HUES6 (cell line): ENCODE data around the gene SESN1.

Source experiments
- H3K27ac ChIP-seq: 2 replicates; pipeline ENCODE4 v1.7.0; 2013; ENCODE audit warnings: low read depth, mild to moderate bottlenecking, low read length, inconsistent platforms
- H3K27me3 ChIP-seq: 2 replicates; pipeline ENCODE4 v1.6.1; 2013; ENCODE audit warnings: low read length; ENCODE audit not compliant: control insufficient read depth, insufficient read depth
- H3K36me3 ChIP-seq: 2 replicates; pipeline ENCODE4 v1.6.1; 2013; ENCODE audit warnings: low read length; ENCODE audit not compliant: control insufficient read depth, insufficient read depth
- H3K4me1 ChIP-seq: 2 replicates; pipeline ENCODE4 v1.6.1; 2013; ENCODE audit warnings: low read length; ENCODE audit not compliant: control insufficient read depth, insufficient read depth
- H3K4me3 ChIP-seq: 2 replicates; pipeline ENCODE4 v1.5.1; 2013; ENCODE audit warnings: low read depth, low read length
- H3K9ac ChIP-seq: one replicate; pipeline ENCODE4 v1.6.1; 2013; ENCODE audit warnings: mild to moderate bottlenecking, low read length
- H3K9me3 ChIP-seq: 2 replicates; pipeline ENCODE4 v1.6.1; 2013; ENCODE audit warnings: low read depth, low read length; ENCODE audit not compliant: control insufficient read depth, insufficient read depth

The SESN1 gene

DNA sequence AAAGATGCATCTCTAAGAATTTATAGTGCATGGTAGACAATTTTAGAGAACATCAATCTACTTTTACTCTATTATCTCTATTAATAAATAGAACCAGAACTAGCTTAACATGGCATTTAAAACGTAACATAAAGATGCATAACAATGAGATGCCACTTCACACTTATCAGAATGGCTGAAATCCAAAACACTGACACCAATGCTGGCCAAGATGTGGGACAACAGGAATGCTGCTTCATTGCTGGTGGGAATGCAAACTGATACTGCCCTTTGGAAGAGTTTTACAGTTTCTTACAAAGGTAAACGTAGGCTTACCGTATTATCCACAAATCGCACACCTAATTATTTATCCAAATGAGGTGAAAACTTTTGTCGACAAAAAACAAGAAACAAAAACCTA lies 95.2 kb downstream of the SESN1 start:
- Histone ChIP-seq H3K27me3 (no peaks in the 10 kb centered on the region), H3K27ac (no peak overlapping the region), H3K9ac (no peak overlapping the region), H3K4me1 (no peaks in the 10 kb centered on the region), H3K9me3 (no peaks in the 10 kb centered on the region), H3K4me3 (no peak overlapping the region), H3K36me3 (peaks cover 51% of the 10 kb centered on the region)

DNA sequence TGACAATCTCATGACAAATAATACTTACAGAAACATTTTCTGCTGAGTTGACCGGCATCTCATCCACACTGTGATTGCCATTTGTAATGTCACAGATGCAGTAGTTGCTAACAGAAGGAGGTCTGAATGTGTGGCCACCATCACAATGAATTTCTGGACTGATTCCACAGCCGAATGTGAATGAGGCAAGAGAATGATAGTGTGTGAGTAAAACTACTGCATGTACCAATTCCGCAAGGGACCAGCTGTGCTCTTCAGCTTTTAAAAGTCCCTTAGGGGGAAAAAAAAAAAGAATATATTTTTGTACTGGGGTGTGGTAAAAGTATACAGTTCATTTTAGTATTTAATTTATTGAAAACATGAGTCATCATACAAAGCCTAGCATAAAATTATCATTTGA lies 96.2 kb downstream of the SESN1 start:
- Histone ChIP-seq H3K9ac (no peak overlapping the region), H3K27me3 (no peaks in the 10 kb centered on the region), H3K27ac (no peak overlapping the region), H3K9me3 (no peaks in the 10 kb centered on the region), H3K4me3 (no peak overlapping the region), H3K36me3 (peaks cover 59% of the 10 kb centered on the region), H3K4me1 (no peaks in the 10 kb centered on the region)

DNA sequence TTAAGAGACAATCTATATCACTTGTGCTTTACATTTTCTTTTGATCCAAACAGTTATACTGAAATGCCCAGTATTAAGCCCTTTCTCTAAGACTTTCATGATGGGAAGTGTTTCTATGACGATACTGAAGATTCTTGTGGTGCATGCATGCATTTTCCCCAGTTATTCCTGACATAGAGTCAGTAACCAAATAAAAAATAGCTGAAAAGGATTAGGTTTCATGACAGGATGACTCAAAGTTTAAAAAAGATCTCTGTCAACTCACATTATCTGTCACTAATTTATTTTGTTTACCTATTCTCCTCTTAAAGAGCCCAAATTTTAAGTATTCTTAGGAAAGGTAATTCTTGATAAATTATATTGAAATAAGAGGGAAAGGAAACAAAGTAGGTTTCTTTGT lies 98.4 kb downstream of the SESN1 start:
- Histone ChIP-seq H3K27ac (no peak overlapping the region), H3K4me1 (no peaks in the 10 kb centered on the region), H3K27me3 (no peaks in the 10 kb centered on the region), H3K9ac (no peak overlapping the region), H3K9me3 (no peaks in the 10 kb centered on the region), H3K4me3 (no peak overlapping the region), H3K36me3 (peaks cover 76% of the 10 kb centered on the region)

DNA sequence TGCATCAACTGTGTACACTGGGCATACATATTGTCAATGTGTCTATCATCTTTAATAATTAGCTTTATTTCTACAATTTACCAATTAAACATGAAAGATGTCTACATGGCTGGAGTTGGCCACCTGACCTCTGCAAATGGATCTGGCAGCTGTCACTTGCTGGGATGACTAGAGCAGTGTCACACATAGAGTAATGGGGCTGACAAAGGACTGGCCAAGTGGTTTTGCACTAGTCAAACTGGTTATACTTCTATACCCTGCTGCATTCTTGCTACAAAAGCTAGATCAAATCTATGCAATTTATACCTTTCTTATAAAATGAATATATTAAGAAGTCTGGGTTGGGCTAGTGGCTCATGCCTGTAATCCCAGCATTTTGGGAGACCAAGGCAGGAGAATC lies 99.3 kb downstream of the SESN1 start:
- Histone ChIP-seq H3K27ac (no peak overlapping the region), H3K9ac (no peak overlapping the region), H3K36me3 (peaks cover 77% of the 10 kb centered on the region), H3K9me3 (no peaks in the 10 kb centered on the region), H3K4me1 (no peaks in the 10 kb centered on the region), H3K4me3 (no peak overlapping the region), H3K27me3 (no peaks in the 10 kb centered on the region)

DNA sequence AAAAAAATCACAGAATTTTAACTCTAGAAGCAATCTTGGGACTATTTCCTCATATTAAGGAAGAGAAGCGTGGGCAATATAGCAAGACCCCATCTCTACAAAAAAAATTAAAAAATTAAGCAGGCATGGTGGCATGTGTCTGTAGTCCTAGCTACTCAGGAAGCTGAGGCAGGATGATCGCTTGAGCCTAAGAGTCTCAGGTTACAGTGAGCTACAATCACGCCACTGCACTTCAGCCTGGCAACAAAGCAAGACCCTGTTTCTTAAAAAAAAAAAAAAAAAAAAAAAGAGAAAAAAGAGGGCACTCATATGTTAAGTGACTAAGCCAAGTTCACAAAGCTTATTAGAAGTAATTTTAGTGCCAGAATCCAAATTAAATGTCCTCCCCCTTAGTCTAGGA lies 100.8 kb downstream of the SESN1 start:
- no peaks in the 10 kb centered on the region for H3K4me1 ChIP-seq
- no peaks in the 10 kb centered on the region for H3K27me3 ChIP-seq
- H3K36me3 ChIP-seq = peaks cover 76% of the 10 kb centered on the region
- H3K27ac ChIP-seq = no peak overlapping the region
- H3K9me3 ChIP-seq = no peaks in the 10 kb centered on the region
- no peak overlapping the region for H3K4me3 ChIP-seq
- H3K9ac ChIP-seq = no peak overlapping the region

DNA sequence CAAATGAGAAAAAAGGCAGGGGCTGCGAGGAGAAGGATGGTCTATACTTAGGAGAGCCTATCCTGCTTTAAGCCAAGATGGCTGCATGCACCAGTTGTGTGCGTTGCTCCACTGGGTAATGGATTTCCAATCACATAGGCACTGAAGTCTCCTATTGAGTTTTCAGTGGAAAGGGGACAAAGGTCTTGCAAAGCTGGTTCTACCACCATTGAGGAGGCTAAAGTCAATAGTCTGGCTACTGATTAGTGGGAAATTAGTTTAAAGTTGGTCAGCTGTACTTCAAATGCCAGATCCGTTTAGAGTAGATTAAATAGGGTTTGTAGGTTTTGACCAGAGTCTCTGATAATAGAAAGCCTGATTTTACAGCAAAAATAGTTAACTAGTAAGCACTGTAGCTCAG lies 104.9 kb downstream of the SESN1 start:
- peaks cover 73% of the 10 kb centered on the region for H3K36me3 ChIP-seq
- no peaks in the 10 kb centered on the region for H3K9me3 ChIP-seq
- H3K4me1 ChIP-seq = no peaks in the 10 kb centered on the region
- H3K27me3 ChIP-seq = no peaks in the 10 kb centered on the region
- H3K27ac ChIP-seq = no peak overlapping the region
- H3K9ac ChIP-seq = no peak overlapping the region
- no peak overlapping the region for H3K4me3 ChIP-seq

DNA sequence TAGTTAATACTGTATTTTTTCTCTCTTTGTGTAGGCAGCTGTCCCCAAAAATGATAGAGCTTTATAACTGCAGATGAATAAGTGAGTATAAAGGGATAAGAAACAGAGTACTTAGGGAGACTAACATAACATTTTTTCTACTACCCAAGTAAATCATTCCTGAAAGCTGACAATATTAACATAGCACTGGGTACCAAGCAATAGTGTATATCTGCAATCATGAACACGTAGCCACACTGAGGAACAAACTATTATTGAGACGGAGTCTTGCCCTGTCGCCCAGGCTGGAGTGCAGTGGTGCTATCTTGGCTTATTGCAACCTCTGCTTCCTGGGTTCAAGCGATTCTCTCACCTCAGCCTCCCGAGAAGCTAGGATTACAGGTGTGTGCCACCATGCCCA lies 105.9 kb downstream of the SESN1 start:
- Histone ChIP-seq H3K36me3 (peaks cover 67% of the 10 kb centered on the region), H3K9ac (no peak overlapping the region), H3K9me3 (no peaks in the 10 kb centered on the region)

DNA sequence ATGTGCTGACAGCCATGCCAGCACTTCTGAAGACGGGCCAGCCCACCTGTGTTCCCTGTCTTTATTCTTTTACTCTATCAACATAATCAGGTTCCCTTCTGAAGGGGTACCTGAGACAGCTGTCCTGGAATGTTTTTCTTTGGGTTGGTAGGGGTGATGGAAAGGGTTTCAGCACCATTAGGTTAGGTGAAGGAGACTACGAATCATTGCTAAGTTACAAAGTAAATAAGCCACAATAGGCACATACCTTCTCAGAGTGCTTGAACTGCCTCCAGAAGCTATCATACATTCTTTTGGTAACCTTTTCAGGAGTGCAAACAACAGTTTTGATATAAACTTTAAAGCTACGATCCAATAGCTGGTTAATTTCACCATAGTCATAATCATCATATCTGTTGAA lies 106.3 kb downstream of the SESN1 start:
- Histone ChIP-seq H3K4me3 (no peak overlapping the region), H3K27ac (no peak overlapping the region), H3K36me3 (peaks cover 63% of the 10 kb centered on the region), H3K4me1 (no peaks in the 10 kb centered on the region), H3K27me3 (no peaks in the 10 kb centered on the region), H3K9me3 (no peaks in the 10 kb centered on the region), H3K9ac (no peak overlapping the region)

More for the DNA sequence above, 105.9 kb downstream of the SESN1 start:
- Histone ChIP-seq H3K4me3 (no peak overlapping the region), H3K27me3 (no peaks in the 10 kb centered on the region), H3K4me1 (no peaks in the 10 kb centered on the region), H3K27ac (no peak overlapping the region)

DNA sequence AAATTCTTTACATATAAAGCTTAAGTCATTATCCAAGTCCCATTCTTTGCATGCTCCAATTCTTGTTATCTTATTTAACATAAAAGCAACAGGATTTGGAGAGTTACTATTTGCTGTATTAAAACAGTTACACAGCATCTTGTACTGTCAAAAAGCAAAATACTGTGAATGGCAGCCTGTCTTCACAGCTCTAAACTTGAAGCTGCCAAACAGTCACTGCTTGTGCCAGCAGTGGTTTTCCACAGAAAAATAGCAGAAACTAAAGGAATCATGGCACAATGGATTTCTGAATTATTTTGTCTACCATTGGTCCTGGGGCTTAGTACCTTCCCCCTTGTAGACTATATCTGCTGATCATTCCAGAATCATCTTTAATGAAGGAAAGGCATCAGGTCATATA lies 107.5 kb downstream of the SESN1 start:
- Histone ChIP-seq H3K4me3 (no peak overlapping the region), H3K36me3 (peaks cover 51% of the 10 kb centered on the region), H3K9ac (no peak overlapping the region), H3K9me3 (0 out of 2 replicates have a peak, but pooled peaks cover 3% of the 10 kb centered on the region), H3K27me3 (no peaks in the 10 kb centered on the region), H3K27ac (no peak overlapping the region), H3K4me1 (no peaks in the 10 kb centered on the region)

DNA sequence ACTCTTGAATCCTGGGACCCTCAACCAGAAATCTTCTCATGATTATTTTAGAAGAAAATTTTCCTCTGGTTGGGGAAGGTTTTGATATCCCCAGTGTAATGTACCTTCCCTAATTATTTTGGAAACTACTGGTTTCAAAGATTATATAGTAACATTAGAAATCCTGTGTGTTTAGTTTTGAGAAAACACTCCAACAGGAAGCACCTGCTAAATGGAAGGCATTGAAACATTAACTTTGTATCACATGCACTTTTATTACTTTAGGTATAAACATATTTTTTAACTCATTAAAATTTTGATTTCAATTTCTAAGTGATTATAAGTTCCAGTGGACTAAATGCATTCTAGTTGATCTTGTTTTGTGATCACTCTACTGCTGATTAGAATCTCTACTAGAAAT lies 109.3 kb downstream of the SESN1 start:
- H3K9me3 ChIP-seq = 0 out of 2 replicates have a peak, but pooled peaks cover 3% of the 10 kb centered on the region
- no peaks in the 10 kb centered on the region for H3K4me1 ChIP-seq
- no peak overlapping the region for H3K27ac ChIP-seq
- peaks cover 34% of the 10 kb centered on the region for H3K36me3 ChIP-seq
- no peak overlapping the region for H3K4me3 ChIP-seq
- no peak overlapping the region for H3K9ac ChIP-seq
- H3K27me3 ChIP-seq = no peaks in the 10 kb centered on the region

DNA sequence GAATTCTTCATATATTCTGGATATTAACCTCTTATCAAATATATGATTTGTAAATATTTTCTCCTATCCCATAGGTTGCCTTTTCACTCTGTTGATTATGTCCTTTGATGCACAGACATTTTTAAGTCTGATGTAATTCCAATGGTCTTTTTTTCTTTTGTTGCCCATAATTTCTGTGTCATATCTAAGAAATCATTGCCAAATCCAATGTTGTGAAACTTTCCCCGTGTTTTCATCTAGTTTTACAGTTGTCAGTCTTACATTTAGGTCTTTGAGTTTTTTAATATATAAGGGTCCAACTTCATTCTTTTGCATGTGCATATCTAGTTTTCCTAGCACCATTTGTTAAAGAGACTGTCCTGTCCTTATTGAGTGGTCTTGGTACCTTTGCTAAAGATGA lies 111.5 kb downstream of the SESN1 start:
- Histone ChIP-seq H3K36me3 (peaks cover 15% of the 10 kb centered on the region), H3K27ac (no peak overlapping the region), H3K27me3 (no peaks in the 10 kb centered on the region)

More for the DNA sequence above, 111.5 kb downstream of the SESN1 start:
- H3K4me1 ChIP-seq = no peaks in the 10 kb centered on the region
- 0 out of 2 replicates have a peak, but pooled peaks cover 3% of the 10 kb centered on the region for H3K9me3 ChIP-seq
- no peak overlapping the region for H3K9ac ChIP-seq
- H3K4me3 ChIP-seq = no peak overlapping the region
